Sciatic nerve (tissue), 2 donors: ENCODE results near the gene EIF4H. TPM values are rescaled to one million over a fixed set of nuclear protein-coding genes. Genes with fewer than 3 reads are reported as not detected.

Experiments
- ATAC-seq: fragments of 200-7000 bp; cut with Tn5 transposase; one replicate; pipeline ENCODE4 v1.9.1; 2020; ENCODE audit warnings: mild to moderate bottlenecking, moderate library complexity
- DNase-seq: peaks from one replicate; pipeline ENCODE4 v3.0.0-alpha.2; 2020; ENCODE audit warnings: low spot score
- intact Hi-C: fragments of 100-400 bp; cut with DNase I; formaldehyde crosslinking; loops from one replicate; pipeline ENCODE4 v1.14.2; 2022
- total RNA-seq: library from RNA; stranded (reverse); fragmentation: NEBNext Ultra II Directional; extraction: Animal tissue kit (Norgen Biotek cat#: 25700); gene quantifications from one replicate; pipeline ENCODE4 v1.2.1, GENCODE V29; 2021
- donor health status: DM: no; HTN: no; CAD: no.
- donor health status: DM: no; HTN: no; CAD: no.

The EIF4H gene
- total RNA-seq, 1 donor from 2014 or later: 213 TPM

GRCh38 chr7:74173074-74173473 is 1.1 kb upstream of the EIF4H start:
- ATAC-seq (no peak), DNase-seq (no peak)
- intact Hi-C loops: no loop called here

- no peak for DNase-seq
- intact Hi-C loops: no loop called here
- no peak for ATAC-seq
Measured at GRCh38 chr7:74173491-74173865, 678 bp upstream of the EIF4H start.

- intact Hi-C loops: no loop called here
- DNase-seq (peak; percentile 69), ATAC-seq (peak; percentile 24)
Measured at GRCh38 chr7:74174606-74175082, 488 bp downstream of the EIF4H start.

GRCh38 chr7:74175340-74175739 is 1.2 kb downstream of the EIF4H start:
- ATAC-seq: no peak
- no peak for DNase-seq
- intact Hi-C loops: no loop called here

- intact Hi-C loops: no loop called here
- ATAC-seq: no peak
- DNase-seq: no peak
Measured at GRCh38 chr7:74176555-74176954, 2.4 kb downstream of the EIF4H start.

GRCh38 chr7:74178632-74179031 is 4.5 kb downstream of the EIF4H start:
- ATAC-seq: no peak
- DNase-seq: no peak
- intact Hi-C loops: no loop called here

- intact Hi-C loops: no loop called here
- no peak for ATAC-seq
- DNase-seq: no peak
Measured at GRCh38 chr7:74179935-74180604, 5.9 kb downstream of the EIF4H start.

- DNase-seq (no peak), ATAC-seq (no peak)
- intact Hi-C loops: no loop called here
Measured at GRCh38 chr7:74180866-74181265, 6.7 kb downstream of the EIF4H start.

- intact Hi-C loops: no loop called here
- ATAC-seq (no peak), DNase-seq (no peak)
Measured at GRCh38 chr7:74181821-74182220, 7.7 kb downstream of the EIF4H start.

GRCh38 chr7:74182453-74183090 is 8.4 kb downstream of the EIF4H start:
- DNase-seq: no peak
- intact Hi-C loops: no loop called here
- peak; percentile 29 for ATAC-seq

- intact Hi-C loops: no loop called here
- ATAC-seq (no peak), DNase-seq (no peak)
Measured at GRCh38 chr7:74183142-74183541, 9.0 kb downstream of the EIF4H start.

- DNase-seq (no peak), ATAC-seq (no peak)
- intact Hi-C loops: no loop called here
Measured at GRCh38 chr7:74183653-74184450, 9.7 kb downstream of the EIF4H start.

GRCh38 chr7:74185016-74185415 is 10.9 kb downstream of the EIF4H start:
- no peak for DNase-seq
- intact Hi-C loops: no loop called here
- ATAC-seq: no peak

GRCh38 chr7:74185636-74186035 is 11.5 kb downstream of the EIF4H start:
- ATAC-seq (no peak), DNase-seq (no peak)
- intact Hi-C loops: no loop called here

- DNase-seq: no peak
- intact Hi-C loops: no loop called here
- peak; percentile 27 for ATAC-seq
Measured at GRCh38 chr7:74187915-74188675, 13.9 kb downstream of the EIF4H start.

- intact Hi-C loops: no loop called here
- no peak for ATAC-seq
- peak; percentile 38 for DNase-seq
Measured at GRCh38 chr7:74190259-74190658, 16.1 kb downstream of the EIF4H start.

GRCh38 chr7:74191231-74191630 is 17.1 kb downstream of the EIF4H start:
- intact Hi-C loops: no loop called here
- ATAC-seq (no peak), DNase-seq (peak; percentile 27)

- peak; percentile 17 for DNase-seq
- intact Hi-C loops: no loop called here
- ATAC-seq: no peak
Measured at GRCh38 chr7:74193054-74193453, 18.9 kb downstream of the EIF4H start.

- DNase-seq: peak; percentile 21
Measured at GRCh38 chr7:74193913-74194312, 19.8 kb downstream of the EIF4H start.

More at GRCh38 chr7:74193913-74194312, 19.8 kb downstream of the EIF4H start:
- intact Hi-C loops: no loop called here
- ATAC-seq: no peak
